HEK293T (cell line): Measurements from ENCODE around the gene MPPE1.

ENCODE experiments used
- BHLHE40 ChIP-seq: fragments of 450-650 bp; IDR thresholded peaks from 2 replicates; pipeline ENCODE4 v1.6.1; 2016; ENCODE audit warnings: mild to moderate bottlenecking, moderate library complexity, borderline replicate concordance
- FOXM1 ChIP-seq: fragments of 450-650 bp; IDR thresholded peaks from 2 replicates; pipeline ENCODE4 v1.6.1; 2017; ENCODE audit warnings: mild to moderate bottlenecking, borderline replicate concordance

DNA sequence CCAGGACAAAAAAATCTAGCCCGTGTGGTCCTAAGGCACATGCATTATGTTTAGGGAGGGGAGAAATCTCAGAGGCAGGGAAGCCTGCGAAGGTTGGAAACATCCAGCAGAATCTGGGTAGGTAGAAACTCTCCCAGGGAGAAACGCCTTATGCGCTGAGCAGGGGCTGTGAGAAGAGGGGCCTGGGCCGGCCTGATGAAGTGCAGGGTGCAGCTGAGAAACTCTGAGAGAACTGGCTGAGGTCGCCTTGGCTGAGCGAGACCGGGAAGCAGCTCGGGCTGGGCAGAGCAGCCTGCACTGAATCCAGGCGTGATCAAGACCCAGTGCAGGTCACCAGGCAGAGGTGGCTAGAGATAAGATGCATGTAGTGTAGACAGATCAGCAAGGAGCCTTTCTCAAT, 41.8 kb downstream of the MPPE1 start:
- no peak for TF ChIP-seq BHLHE40
- no peak for TF ChIP-seq FOXM1
